Fibroblast of villous mesenchyme (primary cell): Measurements from ENCODE around the gene ACADVL. TPM values are rescaled to one million over a fixed set of nuclear protein-coding genes. Genes with fewer than 3 reads are reported as not detected.

Experiments used
- DNase-seq: peaks from one replicate; pipeline ENCODE4 v3.0.0-alpha.2; 2010; ENCODE audit warnings: low read depth
- H3K4me3 ChIP-seq: 2 replicates; pipeline ENCODE4 v1.5.1; 2011; ENCODE audit warnings: low read depth, mild to moderate bottlenecking, low read length
- CTCF ChIP-seq: IDR thresholded peaks from 2 replicates; pipeline ENCODE4 v1.5.1; 2012; ENCODE audit warnings: low read depth, mild to moderate bottlenecking, low read length; ENCODE audit not compliant: insufficient read depth
- total RNA-seq: library from RNA; depleted of rRNA; stranded (reverse); fragments of >200 nt; gene quantifications from 2 replicates; pipeline ENCODE4 v1.2.3, GENCODE V29; 2012

ACADVL gene
- total RNA-seq, 1 donor = 255 TPM

- no peak for TF ChIP-seq CTCF
- DNase-seq = no peak
- peak overlapping the region; percentile 62 for H3K4me3 ChIP-seq
Observed at GRCh38 chr17:7205561-7205960, 14.2 kb upstream of the ACADVL start.

DNA sequence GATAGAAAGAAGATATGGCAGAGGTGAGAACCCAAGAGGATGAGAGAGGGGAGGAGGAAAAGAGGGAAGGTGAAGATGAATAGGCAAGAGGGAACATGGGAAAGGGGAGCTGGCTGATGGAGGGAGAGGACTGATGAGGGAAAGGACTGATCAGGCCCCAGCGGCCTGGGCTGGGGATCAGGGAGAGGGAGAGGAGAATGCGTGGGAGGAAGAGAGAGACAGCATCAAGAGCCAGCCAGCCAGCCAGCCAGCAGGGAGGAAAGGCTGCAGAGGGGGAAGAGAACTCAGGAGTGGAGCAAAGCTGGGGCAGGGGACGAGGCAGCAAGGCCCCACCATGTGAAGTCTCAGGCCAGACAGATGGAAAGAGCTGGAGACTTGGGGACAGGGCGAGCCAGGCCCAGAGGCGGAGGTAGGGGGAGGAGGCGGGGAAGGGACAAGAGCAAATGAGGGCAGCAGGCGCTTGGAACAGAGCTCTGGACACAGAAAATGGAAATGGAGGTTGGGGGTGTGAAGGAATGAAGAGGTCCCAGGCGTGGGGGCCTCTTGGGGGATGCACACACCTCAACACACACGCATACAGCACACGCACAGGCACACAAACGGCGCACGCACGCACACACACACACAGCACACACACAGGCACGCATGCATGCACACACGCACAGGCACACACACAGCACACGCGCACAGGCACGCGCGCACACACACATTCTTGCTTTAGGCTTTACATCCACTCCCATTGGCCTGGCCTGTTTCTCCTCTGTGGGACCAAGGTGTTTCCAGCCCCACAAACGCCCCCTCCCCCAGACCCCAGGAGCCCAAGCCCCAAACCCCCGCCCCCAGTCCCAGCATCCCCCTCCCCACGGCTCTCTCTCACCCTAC, 12.4 kb upstream of the ACADVL start:
- peak; percentile 46 for DNase-seq
- TF ChIP-seq CTCF = no peak
- H3K4me3 ChIP-seq = no peak overlapping the region

DNA sequence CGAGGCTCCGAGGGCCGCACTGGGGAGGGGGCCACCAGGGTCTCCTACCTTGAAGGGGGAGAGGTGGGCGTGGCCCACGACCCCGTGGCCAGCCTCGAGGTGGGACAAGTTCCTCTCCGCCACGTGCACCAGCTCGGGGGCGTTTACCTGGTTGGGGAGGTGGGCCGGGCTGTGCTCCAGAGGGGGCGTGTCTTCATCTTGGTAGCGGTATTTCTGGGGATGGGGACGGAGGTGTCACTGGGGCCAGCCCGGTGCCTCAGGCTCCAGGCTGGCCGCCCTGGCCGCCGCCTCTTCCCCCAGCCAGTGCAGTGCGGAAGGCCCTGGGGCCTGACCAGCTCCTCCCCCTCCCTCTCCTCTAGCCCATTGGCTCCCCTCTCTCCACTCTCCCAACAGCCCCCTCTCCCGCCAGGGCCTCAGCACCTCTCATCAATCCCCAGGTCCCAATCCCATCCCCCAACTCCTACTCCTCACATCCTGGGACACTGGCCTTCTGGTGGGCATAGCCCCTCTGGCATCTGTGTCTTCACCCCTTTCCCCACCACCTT, 11.6 kb upstream of the ACADVL start:
- no peak for TF ChIP-seq CTCF
- no peak overlapping the region for H3K4me3 ChIP-seq
- DNase-seq = no peak

DNA sequence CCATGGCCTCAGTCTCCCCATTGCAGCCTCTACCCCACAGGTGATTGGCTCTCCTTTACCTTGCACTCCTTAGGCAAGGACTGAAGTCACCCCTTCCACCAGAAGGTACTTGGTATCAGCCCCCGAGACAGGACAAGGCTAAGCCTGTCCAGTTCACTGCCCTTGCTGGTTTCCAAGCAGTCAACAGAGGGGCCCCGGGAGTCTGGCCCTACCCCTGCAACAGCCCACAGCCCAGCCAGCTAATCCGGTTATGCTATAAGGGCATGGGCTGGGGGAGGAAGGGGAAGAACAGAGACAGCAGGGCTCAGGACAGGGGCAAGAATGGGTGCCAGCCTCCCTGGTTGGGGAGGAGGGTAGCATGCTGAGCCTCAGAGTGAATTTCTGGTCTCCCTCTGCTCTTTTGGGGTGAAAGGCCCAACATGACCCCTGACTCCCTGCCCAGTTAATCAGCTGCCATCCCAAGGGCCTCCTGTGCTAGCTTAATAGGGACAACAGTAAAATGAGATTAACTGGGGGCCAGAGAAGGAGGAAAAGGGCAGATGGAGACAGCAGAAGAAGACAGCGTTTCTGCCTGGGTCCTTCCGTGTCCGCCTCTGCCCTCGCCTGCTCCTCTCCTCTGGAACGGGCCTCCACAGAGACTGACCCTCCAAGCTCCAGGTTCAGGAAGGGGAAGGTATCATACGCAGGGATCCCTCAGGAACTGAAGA, 10.8 kb upstream of the ACADVL start:
- TF ChIP-seq CTCF = no peak
- H3K4me3 ChIP-seq = no peak overlapping the region
- DNase-seq = no peak

DNA sequence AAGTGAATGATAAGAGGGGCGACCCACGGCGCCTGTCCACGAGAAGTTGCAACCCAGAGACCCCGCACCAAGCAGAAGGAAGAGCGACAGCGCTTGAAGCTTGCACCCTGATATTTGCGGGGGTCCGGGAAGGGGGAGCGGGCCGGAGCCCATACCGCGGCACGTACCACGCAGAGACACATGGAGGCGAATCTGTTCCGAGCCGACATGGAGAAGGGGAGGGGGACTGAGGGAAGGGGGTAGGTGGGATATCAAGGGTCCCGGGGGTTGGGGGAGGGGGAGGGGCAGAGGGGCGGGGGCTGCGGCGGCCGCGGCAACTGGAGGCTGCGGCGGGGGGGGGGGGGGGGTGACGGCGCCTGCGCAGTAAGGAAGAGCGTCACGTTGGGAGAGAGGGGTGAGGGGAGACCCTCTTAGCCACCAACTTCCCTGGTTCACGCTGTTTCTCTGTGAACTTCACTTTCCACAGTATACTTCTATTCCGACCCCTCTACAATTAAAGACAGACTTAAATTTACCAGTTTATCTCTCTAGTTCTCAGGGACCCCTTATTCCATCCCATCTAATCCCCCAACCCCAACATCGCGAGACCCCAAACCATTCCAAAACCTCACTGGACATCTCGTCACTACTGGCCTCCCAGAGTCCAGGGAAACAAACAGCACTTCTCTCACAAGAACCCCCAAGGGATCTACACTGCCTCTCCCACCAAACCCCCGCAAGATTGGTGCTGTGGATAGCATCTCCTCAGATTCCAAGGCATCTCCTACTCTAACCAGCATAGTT, 8.1 kb upstream of the ACADVL start:
- H3K4me3 ChIP-seq = peak overlapping the region; percentile 37
- no peak for DNase-seq
- no peak for TF ChIP-seq CTCF

DNA sequence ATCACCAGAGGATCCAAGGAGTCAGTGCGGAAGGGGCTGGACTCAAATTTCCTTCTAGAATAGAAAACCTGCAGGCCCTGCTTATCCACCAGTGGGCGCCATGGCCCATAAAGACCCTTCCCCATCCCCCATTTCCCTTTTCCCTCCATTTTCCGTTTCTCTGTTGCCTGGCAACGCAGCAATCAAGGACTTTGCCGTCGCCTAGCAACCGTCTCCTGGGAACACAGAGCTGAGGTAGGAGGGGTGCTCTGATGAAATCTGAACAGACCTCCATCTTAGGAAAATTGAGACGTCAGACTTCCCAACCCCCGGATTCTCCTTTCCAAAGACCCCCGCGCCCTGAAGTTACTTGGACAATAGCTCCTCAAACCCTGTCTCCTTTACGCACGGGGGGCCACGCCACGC, 5.8 kb upstream of the ACADVL start:
- peak; percentile 81 for DNase-seq
- TF ChIP-seq CTCF = peak; percentile 52
- peak overlapping the region; percentile 62 for H3K4me3 ChIP-seq
